Measurements from ENCODE around the gene AK3.

DNA sequence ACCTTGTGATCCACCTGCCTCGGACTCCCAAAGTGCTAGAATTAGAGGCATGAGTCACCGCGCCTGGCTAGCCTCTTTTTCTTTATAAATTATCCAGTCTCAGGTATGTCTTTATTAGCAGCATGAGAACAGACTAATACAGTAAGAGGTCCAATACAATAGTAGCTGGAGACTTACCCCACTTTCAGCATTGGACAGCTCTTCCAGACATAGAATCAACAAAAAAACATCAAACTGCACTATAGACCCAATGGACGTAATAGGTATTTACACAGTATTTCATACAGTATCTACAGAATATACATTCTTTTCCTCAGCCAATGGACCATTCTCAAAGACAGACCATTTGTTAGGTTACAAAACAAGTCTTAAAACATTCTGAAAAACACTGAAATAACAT is 45.6 kb upstream of the AK3 start:
- TF ChIP-seq EP300 (IDR thresholded peaks at IDR 0.05; ENCODE audit: borderline replicate concordance in 1 of 2, control insufficient read depth in 1 of 2, low read depth in 2 of 2, low read length in 2 of 2): no peak
- TF ChIP-seq EGR1 (IDR thresholded peaks at IDR 0.05; ENCODE audit: borderline replicate concordance in 1 of 2, low read depth in 2 of 2, low read length in 2 of 2): no peak
- TF ChIP-seq SMC3 (IDR thresholded peaks at IDR 0.05; ENCODE audit: borderline replicate concordance, low read length): no peak
- no peak for TF ChIP-seq ZNF207 (IDR thresholded peaks at IDR 0.05; ENCODE audit: borderline replicate concordance)
- no peak for TF ChIP-seq POLR2AphosphoS5 (IDR thresholded peaks at IDR 0.05; ENCODE audit: low read length)
- TF ChIP-seq CHD4 (IDR thresholded peaks at IDR 0.05): no peak
